Fibroblast of gingiva (primary cell): ENCODE data around the gene ZNF75A.
A peak's percentile ranks its signal among the peaks of the same experiment; 100 is the strongest.
"Not testable (repeated sequence)": the region's sequence is repeated elsewhere in the genome, so short reads cannot be mapped to it uniquely, and the experiment has no call there.

Experiments used
- DNase-seq: peaks from one replicate; pipeline ENCODE4 v3.0.0-alpha.2; 2011; ENCODE audit warnings: low read depth

ZNF75A gene

DNA sequence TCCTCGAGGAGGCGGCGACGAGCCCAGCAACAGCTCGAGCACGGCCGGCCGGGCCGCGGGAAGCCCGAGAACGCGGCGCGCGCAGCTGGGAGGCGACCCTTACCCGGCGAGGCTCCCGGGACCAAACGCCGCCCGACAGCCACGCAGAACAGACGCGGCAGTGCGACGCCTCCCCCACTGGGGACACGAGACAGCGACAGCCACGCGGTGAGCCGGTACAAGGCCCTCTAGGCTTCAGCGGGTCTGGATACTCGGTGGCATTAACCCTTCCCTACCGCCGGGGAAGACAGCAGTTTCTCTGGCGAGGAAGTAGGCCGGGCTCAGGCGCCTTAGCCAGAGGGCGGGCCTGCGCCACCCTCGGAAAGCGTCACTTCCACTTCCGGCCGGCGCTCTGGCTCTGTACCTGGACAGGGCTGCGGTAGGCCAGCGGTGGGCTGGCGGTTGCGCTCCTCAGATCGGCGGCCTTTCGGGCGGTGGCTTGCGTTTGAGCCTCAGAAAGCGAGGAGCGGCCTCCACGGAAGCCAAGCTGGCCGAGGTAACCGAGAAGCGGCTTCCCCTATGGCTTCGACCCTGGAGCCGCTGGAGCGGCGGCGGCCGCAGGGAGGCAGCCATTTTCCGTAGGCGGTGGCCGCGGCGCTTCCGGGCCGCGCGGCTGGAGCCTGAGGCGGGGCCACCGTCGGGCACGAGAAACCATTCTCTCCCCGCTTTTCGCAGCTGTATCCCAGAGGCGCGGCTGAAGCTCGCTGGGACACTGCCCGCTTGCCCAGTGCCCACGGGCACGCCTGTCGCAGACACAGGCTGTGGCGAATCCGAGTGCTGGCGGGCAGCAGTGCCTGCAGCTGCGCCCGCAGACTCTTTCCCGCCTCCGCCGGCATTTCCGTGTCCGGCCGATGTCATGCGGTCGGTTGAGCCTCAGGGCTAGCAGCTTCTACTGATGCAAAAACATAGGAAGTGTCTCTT lies at the start of gene ZNF75A, which contains the start of gene TIGD7:
Gene ZNF75A (plus strand): TSS at position 389 of the 960 bp plus-strand sequence. CDS start 2,932 bp downstream, outside the sequence.
Gene TIGD7 (minus strand): TSS at position 322 of the 960 bp plus-strand sequence. CDS start 4,816 bp downstream, outside the sequence.
- DNase-seq, result peak; percentile 91

- DNase-seq, result peak; percentile 45
Observed at GRCh38 chr16:3256146-3256865, 49.0 kb upstream of the ZNF75A start, which contains the start of gene MEFV. MEFV (minus strand) TSS chr16:3256633; CDS start chr16:3256587, 46 bp downstream.

DNA sequence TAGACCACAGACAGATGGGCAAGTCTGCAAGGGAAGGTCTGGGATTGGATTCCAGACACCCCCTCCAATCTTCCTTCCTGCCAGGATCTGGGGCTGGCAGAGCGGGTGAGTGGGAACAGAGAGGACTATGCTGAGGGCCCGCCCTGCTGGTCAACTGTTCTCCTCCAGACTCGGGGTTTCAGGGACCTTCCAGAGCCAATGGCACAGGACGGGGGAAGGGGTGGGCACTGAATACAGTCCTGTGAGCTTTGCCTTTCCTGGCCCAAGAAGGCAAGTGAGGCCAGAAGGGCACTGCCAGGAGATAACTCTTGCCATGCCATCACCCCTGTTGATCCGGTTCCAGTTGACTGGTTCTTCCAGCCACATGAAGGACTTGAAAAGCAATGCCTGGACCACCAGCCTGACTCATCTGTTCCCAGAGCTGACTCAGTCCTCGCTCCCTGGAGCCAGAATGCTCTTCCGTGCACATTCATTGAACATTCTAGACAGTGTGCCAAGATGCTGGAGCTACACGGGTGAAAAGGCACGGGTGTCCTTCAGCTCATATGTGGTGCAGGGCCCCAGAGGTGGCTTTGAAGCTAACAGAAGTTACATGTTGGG lies 48.3 kb upstream of the ZNF75A start:
- peak; percentile 48 for DNase-seq

- no peak for DNase-seq
Observed at GRCh38 chr16:3259836-3260235, 45.5 kb upstream of the ZNF75A start.

DNA sequence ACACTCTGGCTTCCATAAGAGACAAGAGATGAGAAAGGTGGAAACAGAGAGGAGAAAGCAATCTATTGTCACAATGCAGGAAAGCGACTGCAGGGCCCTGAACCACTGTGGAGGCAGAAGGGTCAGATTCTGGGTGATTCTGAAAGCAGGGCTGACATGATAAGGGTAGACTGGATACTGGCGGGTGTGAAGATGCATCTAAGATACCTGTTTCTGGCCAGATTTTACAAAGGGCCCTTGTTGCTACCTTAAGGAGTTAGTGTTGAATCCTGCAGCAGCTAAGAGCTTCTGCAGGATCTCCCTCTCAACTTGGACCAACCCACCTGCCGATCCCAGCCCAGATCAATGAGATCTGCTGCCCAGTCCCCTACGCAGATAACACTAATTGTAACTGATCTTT lies 42.8 kb upstream of the ZNF75A start:
- DNase-seq, result no peak

DNA sequence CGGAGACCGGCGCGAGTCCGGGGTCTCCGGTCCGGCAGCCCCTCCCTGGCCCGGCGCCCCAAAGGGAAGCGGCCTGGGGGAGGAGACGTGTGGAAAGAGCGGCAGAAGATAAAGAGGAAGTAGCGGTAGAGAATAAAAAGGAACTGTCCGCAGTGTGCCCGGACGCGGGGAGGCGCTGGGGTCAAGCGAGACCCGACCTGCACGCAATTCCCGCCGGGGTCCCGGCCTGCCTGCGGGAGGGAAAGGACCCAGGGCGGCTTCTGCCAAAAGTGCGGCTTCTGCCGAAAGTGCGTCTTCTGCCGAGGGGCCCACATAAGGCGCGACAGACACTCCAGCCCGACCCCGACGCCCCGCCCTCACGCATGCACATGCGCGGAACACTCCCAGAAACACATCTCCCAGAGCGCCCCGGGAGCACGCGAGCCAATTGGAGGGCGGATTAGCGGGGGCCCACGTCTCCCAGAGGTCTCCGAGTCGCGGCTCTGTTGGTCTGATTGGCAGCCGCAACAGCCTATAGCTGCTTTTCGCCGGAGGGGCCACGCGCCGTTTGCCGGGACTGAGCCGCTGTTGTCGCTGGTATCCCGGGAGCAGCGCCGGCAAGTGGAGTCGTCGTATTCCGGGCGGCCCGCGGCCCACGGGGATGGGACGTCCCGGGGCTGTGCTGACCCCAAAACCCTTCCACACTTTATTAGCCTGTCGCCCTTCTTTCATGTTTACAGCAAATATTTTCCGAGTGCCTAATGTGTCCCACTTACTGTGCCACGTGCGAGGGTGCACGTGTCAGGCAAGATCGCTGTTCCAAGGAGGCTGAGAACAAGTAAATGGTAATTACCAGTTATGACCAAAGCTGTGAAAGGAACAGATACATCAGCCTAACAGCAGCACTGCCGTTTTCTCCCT lies 40.9 kb upstream of the ZNF75A start:
- peak; percentile 99 for DNase-seq

- peak; percentile 81 for DNase-seq
Observed at GRCh38 chr16:3266873-3267537, 38.3 kb upstream of the ZNF75A start.

DNA sequence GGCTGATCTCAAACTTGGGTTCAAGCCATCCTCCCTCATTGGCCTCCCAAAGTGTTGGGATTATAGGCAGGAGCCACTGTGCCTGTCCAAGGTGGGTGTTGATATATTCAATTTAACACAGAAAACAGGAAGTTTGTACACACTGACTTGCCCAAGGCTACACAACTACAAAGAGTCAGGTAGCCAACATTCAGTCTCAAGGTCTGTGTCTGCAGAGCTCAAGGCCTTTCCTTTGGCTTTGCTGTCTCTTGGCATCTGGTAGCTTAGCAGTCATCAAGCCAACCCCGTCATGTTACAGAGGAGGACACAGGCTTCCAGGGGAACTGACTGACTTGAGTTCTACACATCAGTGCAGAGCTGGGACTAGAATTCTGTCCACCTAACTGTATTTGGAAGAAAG lies 37.0 kb upstream of the ZNF75A start:
- DNase-seq, result no peak

DNA sequence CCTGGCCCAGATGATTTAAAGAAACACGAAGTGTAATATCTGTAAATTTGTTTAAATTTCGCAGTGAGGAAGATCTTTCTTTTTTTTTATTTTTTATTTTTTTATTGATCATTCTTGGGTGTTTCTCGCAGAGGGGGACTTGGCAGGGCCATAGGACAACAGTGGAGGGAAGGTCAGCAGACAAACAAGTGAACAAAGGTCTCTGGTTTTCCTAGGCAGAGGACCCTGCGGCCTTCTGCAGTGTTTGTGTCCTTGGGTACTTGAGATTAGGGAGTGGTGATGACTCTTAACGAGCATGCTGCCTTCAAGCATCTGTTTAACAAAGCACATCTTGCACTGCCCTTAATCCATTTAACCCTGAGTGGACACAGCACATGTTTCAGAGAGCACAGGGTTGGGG lies 34.6 kb upstream of the ZNF75A start:
- not testable (repeated sequence) for DNase-seq

GRCh38 chr16:3271281-3271680 lies 34.0 kb upstream of the ZNF75A start:
- not testable (repeated sequence) for DNase-seq

DNA sequence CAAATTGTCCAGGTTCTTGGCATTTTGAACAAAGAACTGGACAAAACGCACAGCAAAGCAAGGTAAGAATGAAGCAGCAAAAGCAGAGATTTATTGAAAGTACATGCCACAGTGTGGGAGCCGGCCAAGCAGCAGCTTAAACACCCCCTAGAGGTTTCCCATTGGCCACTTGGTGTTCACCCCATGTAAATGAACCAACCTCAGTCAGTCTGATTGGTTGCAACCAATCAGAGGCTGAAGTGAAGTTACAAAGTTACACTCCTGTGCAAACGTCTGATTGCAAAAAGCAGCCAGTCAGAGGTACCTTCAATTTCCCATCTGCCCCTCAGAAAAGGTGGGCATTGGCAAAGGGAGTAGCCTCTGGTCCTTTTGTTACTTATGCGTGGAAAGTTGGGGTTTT lies 30.8 kb upstream of the ZNF75A start:
- no peak for DNase-seq

DNA sequence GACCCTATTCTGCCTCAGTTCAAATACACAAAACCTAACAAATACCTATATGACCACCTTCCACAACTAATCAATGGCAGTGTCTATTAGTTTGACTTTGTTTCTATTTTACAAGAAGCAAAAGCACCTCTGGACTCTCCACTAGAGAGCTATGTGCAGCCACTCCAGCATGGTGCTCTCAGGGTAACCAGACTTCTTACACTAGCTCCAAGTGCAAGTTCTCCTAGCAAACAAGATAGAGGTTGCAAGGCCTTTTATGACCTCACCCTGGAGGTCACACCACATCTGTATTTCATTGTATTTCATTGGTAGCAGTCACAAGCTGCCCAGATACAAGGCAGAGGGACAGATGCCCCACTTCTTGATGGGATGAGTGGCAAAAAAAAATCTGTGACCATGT lies 30.4 kb upstream of the ZNF75A start:
- no peak for DNase-seq

GRCh38 chr16:3276679-3277078 lies 28.6 kb upstream of the ZNF75A start:
- no peak for DNase-seq

GRCh38 chr16:3281222-3281820 lies 24.0 kb upstream of the ZNF75A start:
- DNase-seq, result no peak

DNA sequence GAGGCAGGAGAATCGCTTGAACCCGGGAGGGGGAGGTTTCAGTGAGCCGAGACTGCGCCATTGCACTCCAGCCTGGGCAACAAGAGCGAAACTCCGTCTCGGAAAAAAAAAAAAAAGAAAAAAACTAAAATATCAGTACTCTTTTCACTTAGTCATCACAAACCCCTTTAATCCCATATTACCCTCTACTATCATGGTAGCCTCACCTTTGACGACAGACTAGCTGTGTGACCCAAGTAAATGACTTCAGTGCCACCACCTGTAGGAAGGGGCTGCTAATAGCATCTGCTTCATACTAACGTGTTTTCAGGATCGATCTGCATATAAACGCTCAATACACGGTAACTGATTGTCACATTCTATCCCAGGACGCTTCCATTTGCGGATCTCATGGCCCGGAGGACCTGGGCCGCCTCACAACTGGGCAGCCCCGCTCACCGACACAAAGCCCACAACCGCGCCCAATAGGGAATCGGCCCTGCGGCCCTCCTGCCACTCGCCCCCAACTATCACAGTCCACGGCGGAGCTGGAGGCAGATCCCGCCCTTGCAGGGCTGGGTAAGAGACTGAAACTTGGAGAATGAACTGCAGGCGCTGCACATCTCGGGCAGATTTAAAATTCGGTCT lies 23.1 kb upstream of the ZNF75A start:
- DNase-seq, result no peak

DNA sequence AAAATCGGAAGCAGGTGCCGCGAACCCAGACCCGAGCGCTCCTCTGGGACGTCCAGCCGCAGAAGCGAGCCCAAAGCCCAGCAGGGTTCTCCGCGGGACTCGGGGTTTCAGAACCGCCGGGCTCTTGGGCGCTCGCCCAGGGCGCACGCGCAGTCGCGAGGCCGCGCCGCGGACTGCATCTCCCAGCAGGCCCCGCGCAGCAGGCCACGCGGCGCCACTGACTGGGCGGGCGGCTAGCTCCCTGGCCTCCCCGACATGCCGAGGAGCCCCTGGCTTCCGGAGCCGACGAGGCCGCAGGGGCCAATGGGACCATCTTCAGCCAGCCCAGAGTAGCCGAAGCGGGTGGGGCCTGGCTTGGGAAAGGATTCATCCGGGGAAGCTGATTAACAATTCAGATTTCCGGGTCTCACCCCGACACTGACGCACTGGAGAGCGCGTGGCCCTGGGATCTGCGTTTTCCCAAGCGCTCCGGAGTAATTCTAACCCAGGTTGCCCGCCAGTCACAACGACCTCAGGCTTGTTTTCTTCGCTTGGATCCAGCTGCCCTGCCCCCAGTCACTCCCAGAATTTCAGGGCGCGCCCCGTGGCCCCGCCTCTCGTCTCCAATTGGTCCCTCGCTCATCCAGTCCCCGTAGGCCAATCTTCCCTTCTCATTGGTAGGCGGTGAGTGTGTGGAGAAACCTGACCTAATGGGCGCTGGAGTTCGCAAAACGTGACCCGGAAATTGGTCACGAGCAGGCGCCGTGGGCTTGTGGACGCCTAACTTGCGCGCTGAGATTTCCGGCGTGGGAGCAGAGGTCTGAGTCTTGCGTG lies 22.4 kb upstream of the ZNF75A start, which contains the start of gene ZNF263:
Gene ZNF263 (plus strand): TSS at position 762 of the 813 bp plus-strand sequence. CDS start 328 bp downstream, outside the sequence.
- peak; percentile 98 for DNase-seq

DNA sequence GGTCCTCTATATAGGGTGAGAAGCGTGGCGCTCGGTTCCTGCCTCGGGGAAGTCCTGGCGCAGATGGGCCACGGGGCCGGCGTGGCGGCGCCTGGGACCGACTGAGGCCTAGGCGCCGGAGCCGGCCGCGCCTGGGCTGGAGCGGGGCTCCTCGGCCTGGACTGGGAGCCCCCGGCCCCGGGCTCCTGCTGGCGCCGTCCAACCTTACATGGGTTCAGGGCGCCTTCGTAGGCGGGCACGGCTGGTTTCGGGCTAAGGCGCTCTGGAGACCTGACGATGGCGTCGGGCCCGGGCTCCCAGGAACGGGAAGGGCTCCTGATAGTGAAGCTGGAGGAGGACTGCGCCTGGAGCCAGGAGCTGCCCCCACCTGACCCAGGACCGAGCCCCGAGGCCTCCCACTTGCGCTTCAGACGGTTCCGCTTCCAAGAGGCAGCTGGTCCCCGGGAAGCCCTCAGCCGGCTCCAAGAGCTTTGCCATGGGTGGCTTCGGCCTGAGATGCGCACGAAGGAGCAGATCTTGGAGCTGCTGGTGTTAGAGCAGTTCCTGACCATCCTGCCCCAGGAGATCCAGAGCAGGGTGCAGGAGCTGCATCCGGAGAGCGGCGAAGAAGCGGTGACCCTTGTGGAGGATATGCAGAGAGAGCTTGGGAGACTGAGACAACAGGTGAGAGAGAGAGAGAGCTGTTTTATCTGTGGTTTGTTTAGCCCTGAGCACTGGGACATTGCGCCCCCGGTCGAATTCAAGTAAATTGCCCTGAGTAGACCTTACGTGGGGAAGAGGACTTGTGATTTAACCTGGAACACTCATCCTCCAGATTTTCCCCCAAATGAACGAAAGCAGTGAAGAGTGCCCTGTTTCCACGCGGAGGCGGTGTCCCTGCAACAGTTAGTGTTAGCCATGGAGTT lies 21.5 kb upstream of the ZNF75A start:
- no peak for DNase-seq

GRCh38 chr16:3285131-3285530 lies 20.2 kb upstream of the ZNF75A start:
- DNase-seq, result no peak
